Spleen (tissue), 7 donors: Measurements from ENCODE around the gene NRXN2.

ENCODE experiments used
- CTCF ChIP-seq, 11 experiments: fragments of 200-600 bp in 7 of 11; fragments of 450-650 bp in 4 of 11; sonication (generic) in 4 of 11; IDR thresholded peaks in 8 of 11; conservative IDR thresholded peaks in 3 of 11; 1 replicate in 7 of 11; 2 replicates in 4 of 11; pipeline versions ENCODE4 v1.4.0 to v1.8.0; 2016 to 2021; ENCODE audit warnings: antibody characterized with exemption in 11 of 11, inconsistent platforms in 4 of 11, mild to moderate bottlenecking in 1 of 11
- POLR2A ChIP-seq, 3 donors: fragments of 450-650 bp; IDR thresholded peaks; one replicate each; pipeline ENCODE4 v1.5.1; 2017; ENCODE audit warnings: antibody characterized with exemption in 3 of 3, mild to moderate bottlenecking in 1 of 3
- POLR2AphosphoS5 ChIP-seq, 3 donors: sonication (generic); formaldehyde crosslinking; IDR thresholded peaks; one replicate each; pipeline ENCODE4 v1.5.1; 2017; ENCODE audit warnings: antibody characterized with exemption in 3 of 3
- donor health status: DM: no; HTN: no; CAD: no; lungs with moderate emphysema.
- donor health status: DM: no; HTN: no; CAD: no.
- donor health status: DM: no; HTN: no; CAD: no.

DNA sequence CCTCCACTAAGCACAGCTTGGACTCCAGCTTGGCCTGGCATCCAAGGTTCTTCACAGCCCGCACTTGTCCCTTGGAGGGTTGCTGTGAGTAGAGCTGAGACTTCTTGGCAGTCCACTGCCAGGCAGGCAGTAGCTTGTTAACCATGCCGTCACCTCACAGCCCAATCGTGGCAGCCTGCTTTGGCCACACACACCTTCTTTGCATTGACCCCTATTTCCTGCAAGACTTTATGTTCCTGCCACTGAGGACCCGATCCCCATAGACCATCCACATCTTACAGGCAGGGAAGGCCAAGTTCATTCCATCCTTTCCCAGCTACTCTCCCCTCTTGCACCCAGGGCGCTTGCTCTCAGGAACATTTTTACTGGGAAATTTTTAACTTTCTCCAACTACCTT is 39.3 kb upstream of the NRXN2 start:
- TF ChIP-seq CTCF (IDR thresholded peaks at IDR 0.05 in 8 of 11, conservative IDR thresholded peaks at IDR 0.05 in 3 of 11) (no peak), POLR2AphosphoS5 (IDR thresholded peaks at IDR 0.05) (peak; percentile 60 to 72 (median 68)), POLR2A (IDR thresholded peaks at IDR 0.05) (no peak)
